GM12878 (cell line): ENCODE measurements around the gene SLC3A2.

Experiments used
- CTCF ChIP-seq, 3 experiments: IDR thresholded peaks in 2 of 3; conservative IDR thresholded peaks in 1 of 3; 2 replicates each; pipeline ENCODE4 v1.5.1; 2011; ENCODE audit warnings: low read depth in 3 of 3, low read length in 3 of 3, mild to moderate bottlenecking in 3 of 3, control low read depth in 2 of 3, moderate library complexity in 2 of 3, inconsistent platforms in 1 of 3, mixed read lengths in 1 of 3; ENCODE audit not compliant: control insufficient read depth in 2 of 3, insufficient read depth in 1 of 3; ENCODE audit errors: extremely low read depth in 1 of 3
- GABPA ChIP-seq: IDR thresholded peaks from 2 replicates; pipeline ENCODE4 v1.6.1; 2014; ENCODE audit warnings: antibody characterized with exemption, low read depth, mild to moderate bottlenecking, inconsistent platforms
- HDAC6 ChIP-seq: fragments of 200-600 bp; sonication (generic); IDR thresholded peaks from one replicate; pipeline ENCODE4 v1.8.0; 2017; ENCODE audit warnings: antibody characterized with exemption; ENCODE audit not compliant: unreplicated experiment
- MTA3 ChIP-seq: IDR thresholded peaks from 2 replicates; pipeline ENCODE4 v1.6.1; 2012; ENCODE audit warnings: low read length, inconsistent platforms, borderline replicate concordance
- POLR2AphosphoS5 ChIP-seq: IDR thresholded peaks from 2 replicates; pipeline ENCODE4 v1.6.1; 2011; ENCODE audit warnings: mild to moderate bottlenecking, low read length, inconsistent platforms
- RFX5 ChIP-seq: IDR thresholded peaks from 2 replicates; pipeline ENCODE4 v1.6.1; 2011; ENCODE audit warnings: low read depth, low read length, improper control_type of control experiment
- YY1 ChIP-seq: IDR thresholded peaks from 2 replicates; pipeline ENCODE4 v1.6.1; 2011; ENCODE audit warnings: low read depth, mild to moderate bottlenecking, low read length
- ZNF207 ChIP-seq: fragments of 450-650 bp; IDR thresholded peaks from 2 replicates; pipeline ENCODE4 v1.6.1; 2014; ENCODE audit warnings: antibody characterized with exemption, mild to moderate bottlenecking, borderline replicate concordance

GRCh38 chr11:62908468-62909072, 27.9 kb downstream of the SLC3A2 start:
- TF ChIP-seq CTCF (IDR thresholded peaks at IDR 0.05 in 2 of 3, conservative IDR thresholded peaks at IDR 0.05 in 1 of 3; ENCODE audit: control insufficient read depth in 2 of 3, extremely low read depth in 1 of 3, insufficient read depth in 1 of 3, low read depth in 3 of 3, low read length in 3 of 3) (no peak), GABPA (no peak), ZNF207 (no peak), POLR2AphosphoS5 (no peak), RFX5 (no peak), MTA3 (no peak), HDAC6 (no peak), YY1 (no peak)
